GM18505 (cell line): ENCODE results near the gene CASP3.

Experiments used
- ATAC-seq: cut with Tn5 transposase; IDR thresholded peaks from one replicate; pipeline ENCODE4 v1.9.1; 2021; ENCODE audit not compliant: unreplicated experiment
- POLR2A ChIP-seq: IDR thresholded peaks from 4 replicates; pipeline ENCODE4 v1.6.1; 2011; ENCODE audit warnings: borderline replicate concordance; ENCODE audit not compliant: insufficient read depth, insufficient read length; ENCODE audit errors: extremely low read depth

Gene CASP3

DNA sequence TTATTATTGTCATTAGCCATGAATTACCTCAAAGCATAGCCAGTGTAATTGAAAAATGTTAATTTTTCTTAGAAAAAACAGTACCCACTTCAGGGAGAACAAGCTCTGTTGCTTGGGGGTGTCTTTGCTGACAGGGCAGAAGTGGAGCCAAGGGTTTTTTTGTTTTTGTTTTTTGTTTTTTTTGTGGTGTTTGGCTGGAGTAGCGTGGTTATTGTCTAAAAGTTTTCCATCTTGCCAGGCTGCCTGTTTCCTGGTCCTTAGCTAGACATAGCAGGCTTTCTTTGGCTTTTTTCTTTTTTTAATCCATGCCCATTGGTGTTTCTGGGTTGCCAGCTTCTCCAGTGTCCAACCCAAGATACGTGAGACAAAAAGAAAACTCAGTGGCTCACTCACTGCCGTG, 61.5 kb downstream of the CASP3 start:
- ATAC-seq, result no peak
- no peak for TF ChIP-seq POLR2A

DNA sequence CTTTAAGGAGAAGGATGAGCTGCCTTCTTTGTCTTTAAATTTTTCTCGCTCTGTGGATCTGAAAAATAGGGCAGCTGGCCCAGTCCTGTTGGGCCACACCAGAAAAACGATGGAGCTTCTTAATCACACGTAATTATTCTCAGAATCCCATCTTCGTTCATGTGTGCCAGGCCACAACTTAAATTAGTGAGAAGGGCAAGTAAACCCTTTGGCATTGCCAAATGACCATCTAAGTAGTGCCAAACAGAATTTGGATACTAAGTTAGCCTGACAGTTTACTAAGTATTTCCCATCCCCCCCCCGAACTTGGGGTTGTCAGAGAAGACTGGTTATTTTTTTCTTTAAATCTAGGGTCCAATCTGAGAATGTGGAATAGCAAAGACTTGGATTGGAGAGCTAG, 62.0 kb downstream of the CASP3 start:
- no peak for TF ChIP-seq POLR2A
- ATAC-seq, result no peak

DNA sequence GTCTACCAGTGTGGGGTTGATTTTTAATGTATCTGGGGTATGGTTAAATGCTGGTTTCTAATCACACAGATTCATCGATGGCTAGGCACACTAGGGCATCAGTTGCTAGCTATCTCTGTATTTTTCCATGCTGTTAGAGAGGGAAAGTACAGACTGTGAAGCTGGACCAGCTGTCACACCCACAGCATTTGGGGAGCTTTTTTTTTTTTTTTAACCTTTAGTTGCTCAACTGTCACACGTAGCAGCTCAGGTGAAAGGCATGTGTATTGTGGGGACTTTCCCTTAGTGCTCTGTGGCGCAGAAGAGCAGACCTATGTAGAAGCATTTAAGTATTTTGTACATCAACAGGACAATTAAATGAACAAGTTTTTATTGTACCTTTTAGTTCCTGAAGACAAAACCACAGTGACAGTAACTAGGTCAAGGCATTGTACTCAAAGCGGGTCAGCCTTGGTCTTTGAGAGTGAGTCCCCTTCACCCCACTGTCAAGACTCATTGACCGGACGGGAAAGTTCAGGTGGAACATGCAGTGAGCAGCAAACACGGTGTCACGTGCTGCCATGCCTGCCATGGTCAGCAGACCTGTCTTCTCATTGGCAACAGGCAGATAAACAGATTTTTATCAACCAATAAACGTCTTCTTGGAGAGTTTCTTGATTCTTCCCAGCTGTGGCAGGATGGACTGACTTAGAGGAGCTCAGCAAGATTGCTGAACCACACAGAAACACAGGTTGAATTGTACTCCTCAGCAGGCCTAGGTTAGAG, 65.3 kb downstream of the CASP3 start:
- ATAC-seq, result no peak

More for the DNA sequence above, 65.3 kb downstream of the CASP3 start:
- no peak for TF ChIP-seq POLR2A
